ENCODE measurements around the gene SEMA4B. TPM values are rescaled to one million over a fixed set of nuclear protein-coding genes. Genes with fewer than 3 reads are reported as not detected.
A peak's percentile ranks its signal among the peaks of the same experiment; 100 is the strongest.

SEMA4B gene
- polyA plus RNA-seq, 4 donors, result 15.6 to 50.5 (median 36.1) TPM

DNA sequence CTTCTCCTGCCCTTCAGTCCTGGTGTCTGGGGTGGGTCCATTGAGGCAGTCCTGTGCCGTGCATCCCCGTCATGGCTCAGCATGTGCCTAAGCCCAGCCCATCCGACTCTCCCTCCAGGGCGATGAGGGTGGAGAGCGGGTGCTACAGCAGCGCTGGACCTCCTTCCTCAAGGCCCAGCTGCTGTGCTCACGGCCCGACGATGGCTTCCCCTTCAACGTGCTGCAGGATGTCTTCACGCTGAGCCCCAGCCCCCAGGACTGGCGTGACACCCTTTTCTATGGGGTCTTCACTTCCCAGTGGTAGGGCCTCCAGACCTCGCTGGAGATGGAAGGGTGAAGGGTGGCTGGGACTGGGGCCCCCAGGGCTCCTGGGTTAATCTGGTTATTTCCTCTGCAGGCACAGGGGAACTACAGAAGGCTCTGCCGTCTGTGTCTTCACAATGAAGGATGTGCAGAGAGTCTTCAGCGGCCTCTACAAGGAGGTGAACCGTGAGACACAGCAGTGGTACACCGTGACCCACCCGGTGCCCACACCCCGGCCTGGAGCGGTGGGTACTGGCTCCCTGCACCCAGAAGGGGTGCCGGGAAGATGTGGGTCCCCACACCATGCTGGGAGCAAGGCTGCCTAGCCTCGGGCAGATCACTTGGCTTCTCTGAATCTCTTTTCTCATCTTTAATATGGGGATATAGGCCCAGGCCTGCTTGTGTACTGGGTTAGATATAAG lies 22.5 kb downstream of the SEMA4B start:
- DNase-seq (ENCODE audit: low read depth in 4 of 4, low spot score in 3 of 4), result no peak

DNA sequence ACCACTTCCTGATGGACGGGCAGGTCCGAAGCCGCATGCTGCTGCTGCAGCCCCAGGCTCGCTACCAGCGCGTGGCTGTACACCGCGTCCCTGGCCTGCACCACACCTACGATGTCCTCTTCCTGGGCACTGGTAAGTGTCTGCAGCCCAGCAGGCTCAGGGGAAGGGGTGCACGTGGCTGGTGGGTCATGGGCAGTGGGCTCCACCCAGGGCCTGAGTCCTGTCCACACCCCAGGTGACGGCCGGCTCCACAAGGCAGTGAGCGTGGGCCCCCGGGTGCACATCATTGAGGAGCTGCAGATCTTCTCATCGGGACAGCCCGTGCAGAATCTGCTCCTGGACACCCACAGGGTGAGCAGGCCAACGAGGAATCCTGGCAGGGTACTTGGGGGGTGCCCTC lies 23.9 kb downstream of the SEMA4B start:
- DNase-seq (ENCODE audit: low read depth in 4 of 4, low spot score in 3 of 4), result no peak

DNA sequence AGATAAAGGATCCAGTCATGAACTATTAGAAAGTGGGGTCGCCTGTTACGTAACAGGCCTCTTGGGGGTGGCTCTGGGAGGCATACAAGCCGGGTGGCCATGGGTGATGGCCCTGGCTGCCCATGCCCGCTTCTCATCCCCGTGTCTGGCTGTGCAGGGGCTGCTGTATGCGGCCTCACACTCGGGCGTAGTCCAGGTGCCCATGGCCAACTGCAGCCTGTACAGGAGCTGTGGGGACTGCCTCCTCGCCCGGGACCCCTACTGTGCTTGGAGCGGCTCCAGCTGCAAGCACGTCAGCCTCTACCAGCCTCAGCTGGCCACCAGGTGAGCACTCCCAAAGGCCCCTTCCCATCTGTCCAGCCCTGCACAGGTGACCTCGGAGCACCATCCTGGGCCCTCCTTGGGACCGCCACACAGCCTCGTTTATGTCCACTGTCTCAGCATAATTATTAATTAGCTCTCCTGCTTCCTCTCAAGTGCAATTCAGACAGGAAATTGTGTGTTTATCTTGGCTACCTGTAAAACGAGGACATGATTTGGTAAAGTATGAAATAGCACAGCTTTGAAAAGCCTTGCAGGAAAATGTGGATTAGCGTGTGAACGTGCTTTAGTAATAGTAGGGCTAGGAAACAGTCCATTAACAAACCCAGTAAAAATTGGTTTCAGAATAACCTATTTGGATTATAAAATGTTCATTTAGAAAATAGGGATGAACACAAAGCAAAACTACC lies 24.5 kb downstream of the SEMA4B start:
- DNase-seq (ENCODE audit: low read depth in 4 of 4, low spot score in 3 of 4), result no peak

DNA sequence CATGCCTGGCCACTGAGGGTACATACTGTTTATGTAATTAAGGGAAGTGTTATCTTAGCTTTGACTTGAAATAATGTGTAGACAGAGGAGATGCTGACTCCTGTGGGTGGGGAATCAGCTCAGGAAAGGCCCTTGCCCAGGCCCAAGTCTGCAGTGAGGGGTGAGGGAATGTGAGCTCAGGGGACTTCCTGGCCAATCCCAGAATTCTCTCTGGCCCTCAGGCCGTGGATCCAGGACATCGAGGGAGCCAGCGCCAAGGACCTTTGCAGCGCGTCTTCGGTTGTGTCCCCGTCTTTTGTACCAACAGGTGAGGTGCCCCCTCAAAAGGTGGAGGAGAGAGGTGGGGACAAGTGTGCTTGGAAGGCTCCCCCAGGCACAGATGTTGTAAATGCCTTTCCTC lies 26.2 kb downstream of the SEMA4B start:
- DNase-seq (ENCODE audit: low read depth in 4 of 4, low spot score in 3 of 4), result no peak

DNA sequence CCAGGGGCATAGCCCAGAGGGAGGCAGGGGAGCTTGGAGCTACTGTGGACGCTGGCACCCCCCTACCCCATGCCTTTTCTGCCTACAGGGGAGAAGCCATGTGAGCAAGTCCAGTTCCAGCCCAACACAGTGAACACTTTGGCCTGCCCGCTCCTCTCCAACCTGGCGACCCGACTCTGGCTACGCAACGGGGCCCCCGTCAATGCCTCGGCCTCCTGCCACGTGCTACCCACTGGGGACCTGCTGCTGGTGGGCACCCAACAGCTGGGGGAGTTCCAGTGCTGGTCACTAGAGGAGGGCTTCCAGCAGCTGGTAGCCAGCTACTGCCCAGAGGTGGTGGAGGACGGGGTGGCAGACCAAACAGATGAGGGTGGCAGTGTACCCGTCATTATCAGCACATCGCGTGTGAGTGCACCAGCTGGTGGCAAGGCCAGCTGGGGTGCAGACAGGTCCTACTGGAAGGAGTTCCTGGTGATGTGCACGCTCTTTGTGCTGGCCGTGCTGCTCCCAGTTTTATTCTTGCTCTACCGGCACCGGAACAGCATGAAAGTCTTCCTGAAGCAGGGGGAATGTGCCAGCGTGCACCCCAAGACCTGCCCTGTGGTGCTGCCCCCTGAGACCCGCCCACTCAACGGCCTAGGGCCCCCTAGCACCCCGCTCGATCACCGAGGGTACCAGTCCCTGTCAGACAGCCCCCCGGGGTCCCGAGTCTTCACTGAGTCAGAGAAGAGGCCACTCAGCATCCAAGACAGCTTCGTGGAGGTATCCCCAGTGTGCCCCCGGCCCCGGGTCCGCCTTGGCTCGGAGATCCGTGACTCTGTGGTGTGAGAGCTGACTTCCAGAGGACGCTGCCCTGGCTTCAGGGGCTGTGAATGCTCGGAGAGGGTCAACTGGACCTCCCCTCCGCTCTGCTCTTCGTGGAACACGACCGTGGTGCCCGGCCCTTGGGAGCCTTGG lies 27.0 kb downstream of the SEMA4B start:
- DNase-seq (ENCODE audit: low read depth in 4 of 4, low spot score in 3 of 4), result no peak

DNA sequence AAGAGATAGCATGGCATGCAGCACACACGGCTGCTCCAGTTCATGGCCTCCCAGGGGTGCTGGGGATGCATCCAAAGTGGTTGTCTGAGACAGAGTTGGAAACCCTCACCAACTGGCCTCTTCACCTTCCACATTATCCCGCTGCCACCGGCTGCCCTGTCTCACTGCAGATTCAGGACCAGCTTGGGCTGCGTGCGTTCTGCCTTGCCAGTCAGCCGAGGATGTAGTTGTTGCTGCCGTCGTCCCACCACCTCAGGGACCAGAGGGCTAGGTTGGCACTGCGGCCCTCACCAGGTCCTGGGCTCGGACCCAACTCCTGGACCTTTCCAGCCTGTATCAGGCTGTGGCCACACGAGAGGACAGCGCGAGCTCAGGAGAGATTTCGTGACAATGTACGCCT lies 27.8 kb downstream of the SEMA4B start:
- no peak for DNase-seq (ENCODE audit: low read depth in 4 of 4, low spot score in 3 of 4)

DNA sequence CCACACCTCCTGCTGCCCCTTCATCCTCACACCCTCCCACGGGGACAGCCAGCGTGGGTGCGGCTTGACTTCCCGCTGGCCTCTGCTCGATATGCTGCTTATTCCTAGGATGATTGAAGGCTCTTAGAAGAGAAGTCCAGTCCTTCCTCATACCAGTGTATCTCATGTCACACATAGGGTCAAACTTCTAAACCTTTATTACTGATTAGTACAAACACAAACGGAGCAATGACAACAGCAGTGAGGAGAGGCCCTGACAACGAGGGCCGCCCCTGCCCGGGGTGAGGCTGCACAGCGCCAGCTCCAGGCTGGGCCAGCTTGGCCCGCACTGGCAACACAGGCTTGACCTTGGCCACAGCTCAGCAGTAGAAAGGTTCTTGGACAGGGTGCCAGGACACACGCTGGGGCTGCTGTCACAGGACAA lies 29.0 kb downstream of the SEMA4B start:
- no peak for DNase-seq (ENCODE audit: low read depth in 4 of 4, low spot score in 3 of 4)

DNA sequence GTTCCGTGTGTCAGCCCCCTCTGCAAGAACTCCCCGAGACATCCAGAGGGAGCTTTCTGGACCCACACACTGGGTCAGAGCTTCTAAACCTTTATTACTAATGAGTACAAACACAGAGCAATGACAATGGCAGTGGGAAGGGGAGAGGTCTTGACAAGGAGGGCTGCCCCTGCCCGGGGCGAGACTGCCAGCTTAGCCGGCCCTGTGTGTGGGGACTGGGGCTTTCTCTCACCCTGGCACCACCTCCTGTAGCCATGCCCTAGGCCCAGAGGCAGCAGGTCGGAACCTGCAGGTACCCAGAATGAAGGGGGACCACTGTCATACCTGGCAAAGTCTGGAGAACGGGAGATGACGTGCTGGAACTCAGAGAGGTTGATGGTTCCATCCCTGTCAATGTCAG lies 29.5 kb downstream of the SEMA4B start:
- DNase-seq (ENCODE audit: low read depth in 4 of 4, low spot score in 3 of 4), result no peak

DNA sequence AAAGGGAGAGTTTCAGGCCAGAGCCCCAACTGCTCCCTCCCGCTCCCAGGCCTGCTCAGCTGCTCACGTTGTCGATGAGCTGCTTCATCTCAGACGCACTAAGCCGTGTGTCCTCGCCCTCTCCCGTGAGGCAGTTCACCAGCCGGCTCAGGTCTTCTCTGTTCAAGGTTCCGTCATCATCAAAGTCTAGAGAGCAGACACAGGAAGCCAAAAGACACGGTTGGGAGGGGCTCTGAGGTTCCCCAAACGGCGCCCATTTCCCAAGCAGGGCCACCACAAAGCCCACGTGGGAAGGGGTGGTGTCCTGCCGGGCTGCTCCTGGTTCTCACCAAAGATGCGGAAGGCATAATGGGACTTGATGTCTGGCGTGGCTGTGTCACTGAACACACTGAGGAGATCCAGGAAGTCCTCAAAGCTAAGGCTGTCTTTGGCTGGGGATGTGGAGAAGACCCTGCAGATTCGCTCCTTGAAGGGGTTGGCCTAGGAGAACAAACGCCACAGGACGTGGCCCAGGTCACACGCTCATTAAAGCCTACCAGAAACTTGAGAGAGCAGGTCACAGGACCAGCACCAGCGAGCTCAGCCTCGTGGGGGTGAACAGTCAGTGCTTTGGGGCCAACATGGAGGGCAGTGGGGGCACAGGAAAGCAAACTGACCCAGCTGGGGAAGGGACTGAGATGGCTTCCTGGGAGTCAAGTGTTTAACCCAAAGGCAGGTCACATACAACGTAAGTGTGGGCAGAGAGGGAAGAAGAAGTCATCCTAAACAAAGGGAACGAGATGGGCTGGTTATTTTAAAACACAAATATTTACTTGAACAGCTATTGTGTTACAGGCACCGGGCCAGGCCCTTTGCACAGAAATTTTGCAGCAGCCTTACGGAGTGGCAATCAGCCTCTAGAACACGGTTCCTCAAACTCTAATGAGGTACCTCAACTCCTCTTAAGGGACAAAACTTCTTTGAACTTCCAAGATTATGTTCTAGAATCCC lies 30.2 kb downstream of the SEMA4B start:
- no peak for DNase-seq (ENCODE audit: low read depth in 4 of 4, low spot score in 3 of 4)

DNA sequence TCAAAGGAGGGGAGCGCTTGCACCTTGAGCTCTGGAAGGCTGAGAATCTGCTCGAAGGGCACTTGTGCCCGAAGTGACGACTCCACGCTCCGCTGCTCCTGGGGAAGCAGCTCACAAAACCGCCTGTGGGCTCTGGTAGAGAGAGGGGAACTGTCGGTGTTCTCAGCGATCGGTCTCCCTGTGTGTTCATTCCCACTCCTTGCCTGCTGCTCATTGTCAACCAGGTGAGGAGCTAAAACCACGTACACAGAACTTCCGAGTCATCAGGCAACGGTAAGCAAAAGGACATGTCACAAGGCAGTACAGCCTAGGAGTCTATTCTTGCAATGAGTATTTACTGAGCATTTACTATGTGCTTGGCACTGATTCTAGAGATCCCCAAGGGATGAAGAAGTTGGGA lies 31.1 kb downstream of the SEMA4B start:
- no peak for DNase-seq (ENCODE audit: low read depth in 4 of 4, low spot score in 3 of 4)

DNA sequence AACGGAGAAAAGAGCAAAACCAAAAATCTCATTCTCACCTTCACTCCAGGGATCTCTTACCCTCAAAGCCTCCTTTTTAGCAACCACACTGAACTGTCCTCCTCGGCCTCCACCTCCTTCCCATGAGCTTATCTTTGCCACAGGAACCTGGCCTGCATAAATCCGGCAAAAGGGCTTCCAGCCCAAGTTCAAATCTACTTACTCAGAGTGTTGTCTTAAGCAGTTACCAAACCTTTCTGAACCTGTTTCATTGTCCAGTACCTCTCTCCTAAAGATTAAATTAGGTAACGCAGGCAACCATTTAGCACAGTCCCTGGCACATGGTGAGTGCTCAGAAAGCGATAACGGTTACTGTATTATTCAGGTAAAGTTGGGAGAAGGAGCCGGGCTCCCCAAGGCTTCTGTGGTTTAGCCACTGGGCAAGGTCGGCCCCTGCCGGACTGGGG lies 31.8 kb downstream of the SEMA4B start:
- no peak for DNase-seq (ENCODE audit: low read depth in 4 of 4, low spot score in 3 of 4)

DNA sequence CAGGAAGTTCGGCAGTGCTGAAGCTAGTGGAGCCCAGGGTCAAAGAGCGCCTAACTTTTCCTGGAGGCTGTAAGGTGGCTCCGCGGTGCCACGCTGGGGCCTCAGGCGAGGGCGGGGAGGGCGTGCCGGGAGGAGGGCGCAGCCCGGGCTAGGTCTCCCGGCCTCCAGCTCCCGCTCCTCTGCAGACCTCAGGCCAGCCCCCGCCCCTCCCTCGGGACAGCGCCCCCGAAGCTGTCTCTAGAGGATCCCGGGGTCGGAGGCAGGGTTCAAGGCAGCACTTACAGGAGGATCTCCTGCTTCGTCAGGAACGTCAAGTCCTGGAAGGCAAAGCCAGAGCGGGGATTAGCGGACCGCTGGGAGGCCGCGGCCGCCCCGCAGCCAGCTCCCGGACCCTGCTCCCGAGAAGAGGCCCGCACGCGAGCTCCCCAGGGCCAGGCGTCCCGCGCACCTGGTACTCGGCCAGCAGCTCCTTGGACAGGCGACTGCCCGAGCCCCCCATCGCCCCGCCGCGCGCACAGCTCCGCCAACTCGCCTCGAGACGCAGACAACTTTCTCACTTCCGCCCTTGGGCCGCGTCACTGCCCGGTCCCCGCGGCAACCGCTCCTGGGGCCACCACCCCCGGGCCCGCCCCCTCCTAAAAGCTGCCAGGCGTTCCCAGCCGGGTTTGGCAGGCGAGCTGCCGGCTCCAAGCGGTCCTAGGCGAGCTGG lies 32.4 kb downstream of the SEMA4B start, which contains the start of gene CIB1:
CIB1 (minus strand) TSS at position 555 of the 709 bp plus-strand sequence; CDS start at position 499, 56 bp downstream.
- peak in 3 of 4 donors; percentile 79 to 90 (median 90) for DNase-seq (ENCODE audit: low read depth in 4 of 4, low spot score in 3 of 4)

DNA sequence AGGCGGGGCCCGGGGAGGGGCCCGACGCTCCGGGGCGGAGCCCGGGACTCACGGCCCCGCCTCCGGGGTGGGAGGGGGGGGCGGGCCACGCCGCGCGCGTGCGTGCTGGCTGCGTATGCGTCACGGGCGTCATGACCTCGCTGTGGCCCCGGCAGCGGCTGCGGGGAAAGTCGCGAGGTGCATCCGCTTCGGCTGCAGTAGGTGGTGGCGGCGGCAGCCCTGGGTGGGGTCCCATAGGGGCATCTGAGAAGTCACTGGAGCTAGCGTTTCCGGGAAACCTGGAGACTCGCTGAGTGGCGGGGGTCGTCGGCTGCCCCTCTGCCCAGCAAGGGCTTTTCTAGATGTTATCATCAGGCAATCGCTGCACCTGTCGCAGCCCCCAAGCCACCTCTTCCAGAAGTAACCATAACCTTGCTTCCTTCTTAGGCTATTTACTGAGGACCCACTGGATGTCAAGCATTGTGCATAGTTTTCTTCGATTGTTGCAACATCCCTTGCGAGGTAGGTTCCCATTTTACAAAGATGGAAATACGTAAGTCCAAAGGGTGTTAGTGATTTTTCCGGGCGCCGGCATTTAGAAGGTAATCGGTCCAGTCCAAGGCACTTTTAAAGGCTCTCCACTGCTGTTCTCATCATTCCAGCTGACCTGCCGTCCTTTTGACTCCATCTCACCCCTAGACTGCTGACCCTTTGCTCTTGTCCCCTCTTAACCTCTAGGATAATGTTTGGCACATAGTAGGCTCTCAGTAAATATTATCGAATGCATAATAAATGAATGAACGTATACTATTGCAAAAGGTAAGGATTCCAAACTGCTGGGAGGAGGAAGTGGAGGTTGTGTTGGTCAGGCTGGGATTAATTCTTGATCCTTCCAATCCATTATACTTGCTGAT lies 33.2 kb downstream of the SEMA4B start, which contains the start of gene GDPGP1:
GDPGP1 (plus strand) TSS at position 114 of the 893 bp plus-strand sequence. CDS start 6,700 bp downstream, outside the sequence.
- DNase-seq (ENCODE audit: low read depth in 4 of 4, low spot score in 3 of 4), result peak in 1 of 4 donors; percentile 88

DNA sequence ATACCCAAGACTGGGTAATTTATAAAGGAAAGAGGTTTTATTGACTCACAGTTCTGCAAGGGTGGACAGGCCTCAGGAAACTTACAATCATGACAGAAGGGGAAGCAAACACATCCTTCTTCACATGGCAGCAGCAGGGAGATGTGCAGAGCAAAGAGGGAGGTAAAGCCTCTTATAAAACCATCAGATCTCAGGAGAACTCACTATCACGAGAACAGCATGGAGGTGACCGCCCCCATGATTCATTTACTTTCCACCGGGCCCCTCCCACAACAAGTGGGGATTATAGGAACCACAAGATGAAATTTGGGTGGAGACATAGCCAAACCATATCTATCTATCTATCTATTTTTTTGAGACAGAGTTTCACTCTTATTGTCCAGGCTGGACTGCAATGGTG lies 38.2 kb downstream of the SEMA4B start:
- DNase-seq (ENCODE audit: low read depth in 4 of 4, low spot score in 3 of 4), result no peak

DNA sequence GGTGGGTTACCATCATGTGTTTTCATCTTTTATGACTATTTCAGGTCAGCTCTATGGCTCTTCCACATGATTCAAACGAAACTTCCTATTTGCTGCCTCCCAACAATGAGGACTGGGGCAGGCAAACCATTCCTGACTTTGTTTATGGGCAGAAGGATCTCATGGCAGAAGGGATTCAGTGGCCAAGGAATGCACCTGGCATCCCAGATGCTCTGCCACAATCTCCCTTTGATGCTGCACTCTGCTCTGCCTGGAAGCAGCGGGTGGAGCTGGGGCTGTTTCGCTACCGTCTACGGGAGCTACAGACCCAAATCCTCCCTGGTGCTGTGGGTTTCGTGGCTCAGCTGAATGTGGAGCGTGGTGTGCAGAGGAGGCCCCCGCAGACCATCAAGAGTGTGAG lies 39.7 kb downstream of the SEMA4B start:
- DNase-seq (ENCODE audit: low read depth in 4 of 4, low spot score in 3 of 4), result no peak

DNA sequence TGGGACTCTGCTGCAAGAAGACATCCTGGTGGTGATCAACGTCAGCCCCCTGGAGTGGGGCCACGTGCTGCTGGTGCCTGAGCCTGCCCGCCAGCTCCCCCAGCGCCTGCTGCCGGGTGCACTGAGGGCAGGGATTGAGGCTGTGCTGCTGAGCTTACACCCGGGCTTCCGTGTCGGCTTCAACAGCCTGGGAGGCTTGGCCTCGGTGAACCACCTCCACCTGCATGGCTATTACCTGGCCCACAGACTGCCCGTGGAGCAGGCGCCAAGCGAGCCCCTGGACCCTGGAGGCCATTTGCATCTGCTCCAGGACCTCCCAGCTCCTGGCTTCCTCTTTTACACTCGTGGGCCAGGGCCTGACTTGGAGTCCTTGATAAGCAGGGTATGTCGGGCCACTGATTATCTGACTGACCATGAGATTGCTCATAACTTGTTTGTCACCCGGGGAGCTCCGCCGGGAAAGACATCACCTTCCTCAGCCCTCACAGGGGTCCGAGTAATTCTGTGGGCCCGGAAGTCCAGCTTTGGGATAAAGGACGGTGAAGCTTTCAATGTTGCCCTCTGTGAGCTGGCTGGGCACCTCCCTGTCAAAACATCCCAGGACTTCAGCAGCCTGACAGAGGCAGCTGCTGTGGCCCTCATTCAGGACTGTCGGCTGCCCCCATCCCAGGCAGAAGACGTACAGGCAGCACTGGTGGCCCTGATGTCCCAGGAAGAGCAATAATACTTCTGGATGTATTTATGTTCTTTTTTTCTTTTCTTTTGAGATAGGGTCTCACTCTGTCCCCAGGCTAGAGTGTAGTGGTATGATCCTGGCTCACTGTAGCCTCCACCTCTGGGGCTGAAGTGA lies 40.4 kb downstream of the SEMA4B start:
- DNase-seq (ENCODE audit: low read depth in 4 of 4, low spot score in 3 of 4), result no peak
